HL-60 (cell line): ENCODE measurements around the gene ETFA.

ENCODE experiments used
- DNase-seq, 2 experiments: peaks; one replicate each; pipeline ENCODE4 v3.0.0-alpha.2; 2010 to 2020; ENCODE audit warnings: low read depth in 1 of 2, low spot score in 1 of 2
- H3K27ac ChIP-seq: fragments of 250-450 bp; sonication (Bioruptor Pico); replicated peaks from 2 replicates; pipeline ENCODE4 v1.5.1; 2020; ENCODE audit warnings: mild to moderate bottlenecking, moderate library complexity
- H3K27me3 ChIP-seq: fragments of 250-450 bp; sonication (Bioruptor Pico); 2 replicates; pipeline ENCODE4 v1.5.1; 2021; ENCODE audit warnings: mild to moderate bottlenecking, moderate library complexity; ENCODE audit not compliant: insufficient read depth, poor library complexity, severe bottlenecking
- H3K4me3 ChIP-seq: replicated peaks from 2 replicates; pipeline ENCODE4 v1.5.1; 2011; ENCODE audit warnings: mild to moderate bottlenecking, control low read depth, low read length; ENCODE audit not compliant: insufficient read depth
- GABPA ChIP-seq: IDR thresholded peaks from 2 replicates; pipeline ENCODE4 v1.6.1; 2012; ENCODE audit warnings: low read depth
- POLR2AphosphoS5 ChIP-seq: IDR thresholded peaks from 2 replicates; pipeline ENCODE4 v1.6.1; 2012; ENCODE audit warnings: low read depth
- REST ChIP-seq: IDR thresholded peaks from 2 replicates; pipeline ENCODE4 v1.6.1; 2012; ENCODE audit warnings: low read depth; ENCODE audit not compliant: insufficient replicate concordance
- SPI1 ChIP-seq: IDR thresholded peaks from 2 replicates; pipeline ENCODE4 v1.6.1; 2012; ENCODE audit warnings: low read depth, mild to moderate bottlenecking, borderline replicate concordance
- TF ChIP-seq, protein P1 (sequence below): IDR thresholded peaks from one replicate; pipeline ENCODE4 v1.5.1; 2011; ENCODE audit warnings: low read length, control low read depth, inconsistent platforms; ENCODE audit not compliant: insufficient read depth

ETFA gene

DNA sequence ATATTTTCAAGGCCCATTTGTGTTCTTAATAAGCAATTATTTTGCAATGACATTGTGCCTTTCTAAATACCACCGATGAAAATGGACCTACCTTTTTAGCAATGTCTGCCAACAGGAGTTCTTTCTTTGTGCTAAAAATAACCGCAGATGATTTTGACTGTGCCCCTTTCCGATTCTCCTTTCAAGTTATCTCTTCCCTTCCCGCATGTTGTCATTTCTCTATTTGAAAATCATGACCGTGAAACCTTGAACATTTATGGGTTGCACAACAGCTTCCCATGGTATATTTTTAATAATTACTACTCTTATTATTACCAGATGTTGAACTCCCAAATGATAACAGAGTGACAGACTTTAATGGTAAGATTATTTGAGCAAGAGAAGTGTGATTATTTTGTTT is 10.3 kb upstream of the ETFA start:
- TF ChIP-seq SPI1 = no peak
- TF ChIP-seq POLR2AphosphoS5 = no peak
- no peak for TF ChIP-seq GABPA
- TF ChIP-seq, protein P1, sequence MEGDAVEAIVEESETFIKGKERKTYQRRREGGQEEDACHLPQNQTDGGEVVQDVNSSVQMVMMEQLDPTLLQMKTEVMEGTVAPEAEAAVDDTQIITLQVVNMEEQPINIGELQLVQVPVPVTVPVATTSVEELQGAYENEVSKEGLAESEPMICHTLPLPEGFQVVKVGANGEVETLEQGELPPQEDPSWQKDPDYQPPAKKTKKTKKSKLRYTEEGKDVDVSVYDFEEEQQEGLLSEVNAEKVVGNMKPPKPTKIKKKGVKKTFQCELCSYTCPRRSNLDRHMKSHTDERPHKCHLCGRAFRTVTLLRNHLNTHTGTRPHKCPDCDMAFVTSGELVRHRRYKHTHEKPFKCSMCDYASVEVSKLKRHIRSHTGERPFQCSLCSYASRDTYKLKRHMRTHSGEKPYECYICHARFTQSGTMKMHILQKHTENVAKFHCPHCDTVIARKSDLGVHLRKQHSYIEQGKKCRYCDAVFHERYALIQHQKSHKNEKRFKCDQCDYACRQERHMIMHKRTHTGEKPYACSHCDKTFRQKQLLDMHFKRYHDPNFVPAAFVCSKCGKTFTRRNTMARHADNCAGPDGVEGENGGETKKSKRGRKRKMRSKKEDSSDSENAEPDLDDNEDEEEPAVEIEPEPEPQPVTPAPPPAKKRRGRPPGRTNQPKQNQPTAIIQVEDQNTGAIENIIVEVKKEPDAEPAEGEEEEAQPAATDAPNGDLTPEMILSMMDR = no peak
- no peak for TF ChIP-seq REST
- Histone ChIP-seq H3K27me3 (no peaks in the 10 kb centered on the region), H3K27ac (no peak overlapping the region), H3K4me3 (no peak overlapping the region)
- DNase-seq = no peak

GRCh38 chr15:76321171-76321570 is 9.9 kb upstream of the ETFA start:
- DNase-seq = no peak

DNA sequence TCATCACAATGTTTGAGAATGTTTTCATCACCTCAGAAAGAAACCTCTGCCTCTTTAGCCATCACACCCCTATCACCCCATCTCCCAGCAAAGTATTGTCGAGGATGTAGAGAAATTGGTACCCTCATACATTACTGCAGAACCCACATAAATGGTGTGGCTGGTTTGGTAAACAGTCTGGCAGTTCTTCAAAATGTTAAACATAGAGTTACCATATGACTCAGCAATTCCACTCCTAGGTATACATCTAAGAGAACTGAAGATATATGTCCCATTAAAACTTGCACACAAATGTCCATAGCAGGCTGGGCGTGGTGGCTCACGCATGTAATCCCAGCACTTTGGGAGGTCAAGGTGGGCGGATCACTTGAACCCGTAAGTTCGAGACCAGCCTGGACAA is 8.7 kb upstream of the ETFA start:
- no peak overlapping the region for H3K4me3 ChIP-seq
- DNase-seq = no peak
- TF ChIP-seq GABPA = no peak
- no peak for TF ChIP-seq REST
- TF ChIP-seq, protein P1 = no peak
- TF ChIP-seq POLR2AphosphoS5 = no peak
- TF ChIP-seq SPI1 = no peak
- H3K27ac ChIP-seq = no peak overlapping the region
- H3K27me3 ChIP-seq = no peaks in the 10 kb centered on the region

More at GRCh38 chr15:76321171-76321570, 9.9 kb upstream of the ETFA start:
- TF ChIP-seq, protein P1 = no peak
- no peak for TF ChIP-seq GABPA
- TF ChIP-seq POLR2AphosphoS5 = no peak
- TF ChIP-seq SPI1 = no peak
- no peak for TF ChIP-seq REST
- Histone ChIP-seq H3K4me3 (no peak overlapping the region), H3K27ac (no peak overlapping the region), H3K27me3 (no peaks in the 10 kb centered on the region)
